Stimulated activated CD8-positive, alpha-beta memory T cell treated with anti-CD3 and anti-CD28 coated beads, Interleukin-15, amount 100 ng/mL, for 1 hour (primary cell): ENCODE results near the gene KLF3.

Experiments
- DNase-seq: peaks from one replicate; pipeline ENCODE4 v3.0.0-alpha.2; 2020; ENCODE audit warnings: low read depth

The KLF3 gene

GRCh38 chr4:38698176-38698575 lies 34.2 kb downstream of the KLF3 start:
- DNase-seq = no peak

DNA sequence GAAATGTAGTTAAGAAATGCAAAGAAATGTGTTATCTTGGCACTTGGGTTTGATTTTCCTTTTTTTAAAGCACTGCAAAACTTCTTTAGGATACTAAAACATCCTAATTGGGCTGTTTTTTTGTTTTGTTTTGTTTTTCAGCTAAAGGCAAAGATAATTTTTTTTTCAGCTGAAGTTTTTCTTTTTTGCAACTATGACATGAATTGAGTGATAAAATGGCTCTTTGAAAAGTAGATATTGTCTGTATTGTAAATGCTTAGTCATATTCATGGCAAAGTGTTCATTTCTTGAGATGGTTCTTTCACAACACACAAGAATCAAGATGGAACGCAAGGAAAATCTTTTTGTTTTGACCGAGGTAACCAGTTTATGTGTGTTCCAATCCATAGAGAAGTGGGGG lies 35.1 kb downstream of the KLF3 start:
- no peak for DNase-seq

DNA sequence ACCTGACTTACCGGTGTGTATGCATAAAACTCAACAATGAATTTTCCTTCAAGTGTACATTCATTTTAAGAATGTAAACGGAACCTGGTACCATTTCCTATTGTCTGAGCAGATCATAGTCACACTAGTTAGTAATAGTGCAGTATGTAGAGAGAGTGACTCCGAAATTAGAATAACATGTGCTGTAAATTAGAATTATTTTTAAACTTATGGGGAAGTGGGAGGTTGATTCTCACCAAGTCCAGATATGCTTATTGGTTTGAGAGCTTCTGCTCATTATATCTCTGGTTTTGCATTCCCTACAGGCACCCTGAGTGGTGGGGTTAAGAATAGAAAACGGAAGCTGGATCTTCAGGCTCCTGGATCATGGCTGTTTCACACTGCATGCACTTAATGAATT lies 39.6 kb downstream of the KLF3 start:
- DNase-seq = no peak

- no peak for DNase-seq
Measured at GRCh38 chr4:38704622-38705154, 40.7 kb downstream of the KLF3 start.

DNA sequence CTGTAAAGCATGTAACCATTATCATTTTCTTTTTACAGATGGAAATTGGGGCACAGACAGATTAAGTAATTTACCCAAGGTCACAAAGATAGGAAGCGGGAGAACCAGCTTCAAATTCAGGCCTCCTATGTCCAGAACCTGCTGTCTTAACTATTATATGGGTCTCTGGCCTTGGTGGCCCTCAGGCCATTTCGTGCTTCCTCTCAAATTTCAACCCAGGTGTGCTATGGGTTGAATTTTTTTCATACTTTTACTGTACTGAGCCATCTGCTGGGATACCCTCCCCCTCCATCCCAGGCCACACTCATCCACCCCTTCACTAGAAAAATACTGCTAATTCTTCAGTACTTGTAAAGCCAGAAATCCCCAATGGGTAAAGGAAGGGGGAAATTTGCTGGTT lies 42.3 kb downstream of the KLF3 start:
- no peak for DNase-seq

- no peak for DNase-seq
Measured at GRCh38 chr4:38710053-38710452, 46.1 kb downstream of the KLF3 start.

- no peak for DNase-seq
Measured at GRCh38 chr4:38711066-38711465, 47.1 kb downstream of the KLF3 start.

DNA sequence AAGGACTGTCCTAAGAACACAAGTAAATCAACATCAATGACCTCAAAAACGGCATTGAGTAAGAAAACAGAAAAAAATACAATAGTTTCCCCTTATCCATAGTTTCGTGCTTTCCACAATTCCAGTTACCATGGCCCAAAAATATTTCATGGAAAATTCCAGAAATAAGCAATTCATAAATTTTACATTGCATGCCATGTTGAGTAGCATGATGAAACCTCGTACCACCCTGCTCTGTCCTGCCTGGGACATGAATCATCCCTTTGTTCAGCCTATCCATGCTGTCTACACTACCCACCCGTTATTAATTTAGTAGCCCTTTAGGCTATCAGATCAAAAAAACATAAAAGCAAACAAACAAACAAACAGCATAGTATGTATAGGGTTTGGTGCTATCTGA lies 51.1 kb downstream of the KLF3 start:
- DNase-seq = no peak

GRCh38 chr4:38716256-38716655 lies 52.3 kb downstream of the KLF3 start:
- no peak for DNase-seq

DNA sequence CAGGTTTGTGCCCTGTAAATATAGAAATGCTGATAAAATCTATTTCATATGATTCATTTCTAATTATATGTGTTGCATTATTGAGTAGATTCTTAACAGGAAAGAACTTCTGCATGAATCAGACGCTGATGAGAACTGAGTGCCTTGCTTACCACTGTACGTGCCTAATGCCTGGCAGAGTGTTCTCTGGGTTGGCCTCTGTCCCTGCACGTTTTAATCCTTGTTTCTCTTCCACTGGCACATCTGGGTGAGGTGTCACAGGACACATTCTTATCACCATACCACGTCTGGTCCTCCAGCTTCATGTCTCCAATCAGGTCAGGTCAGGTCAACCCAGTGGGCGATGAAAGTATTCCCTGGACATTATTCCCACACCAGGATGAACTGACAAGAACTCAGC lies 53.6 kb downstream of the KLF3 start:
- no peak for DNase-seq

- no peak for DNase-seq
Measured at GRCh38 chr4:38723114-38723513, 59.1 kb downstream of the KLF3 start.

GRCh38 chr4:38723726-38724474 lies 59.9 kb downstream of the KLF3 start:
- no peak for DNase-seq

DNA sequence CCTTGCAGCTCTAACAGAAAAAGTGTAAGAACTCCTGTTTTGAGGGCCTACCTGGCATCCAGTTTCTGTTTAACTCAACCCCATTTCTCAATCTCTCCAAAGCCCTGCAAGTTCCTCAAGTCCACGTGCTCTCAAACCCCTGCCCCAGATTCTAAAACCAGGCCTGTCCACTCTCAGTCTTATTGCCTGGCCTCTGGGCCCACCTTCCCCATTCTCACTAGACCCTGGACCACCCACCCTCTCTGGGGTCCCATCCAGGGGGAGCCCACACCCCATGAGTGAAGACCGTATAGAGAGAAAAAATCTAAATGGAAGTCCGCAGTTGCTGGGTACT lies 60.4 kb downstream of the KLF3 start:
- no peak for DNase-seq

DNA sequence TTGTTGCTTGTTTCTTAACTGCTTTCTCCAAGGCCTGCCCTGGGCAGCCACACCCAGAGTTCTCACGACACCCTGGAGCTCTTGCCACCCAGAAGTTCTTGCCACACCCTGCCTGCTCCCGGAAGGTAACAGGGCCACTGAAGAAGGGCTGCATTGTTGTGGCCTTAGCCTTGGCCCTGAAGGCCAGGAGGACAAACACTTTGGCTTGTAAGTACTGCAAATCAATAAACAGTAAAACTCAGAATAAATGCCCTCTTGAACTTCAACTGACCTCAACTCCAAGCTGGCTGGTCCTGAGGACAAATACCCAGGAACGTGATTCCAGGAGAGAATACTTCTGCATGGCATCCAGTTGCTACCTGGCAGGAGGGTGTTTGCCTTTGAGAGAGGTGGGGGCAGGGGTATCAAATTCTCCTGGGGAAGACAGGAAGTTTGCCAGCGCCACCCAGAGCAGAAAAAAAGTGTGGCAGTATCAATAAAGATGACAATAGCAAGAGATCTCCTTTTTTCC lies 64.7 kb downstream of the KLF3 start:
- no peak for DNase-seq

DNA sequence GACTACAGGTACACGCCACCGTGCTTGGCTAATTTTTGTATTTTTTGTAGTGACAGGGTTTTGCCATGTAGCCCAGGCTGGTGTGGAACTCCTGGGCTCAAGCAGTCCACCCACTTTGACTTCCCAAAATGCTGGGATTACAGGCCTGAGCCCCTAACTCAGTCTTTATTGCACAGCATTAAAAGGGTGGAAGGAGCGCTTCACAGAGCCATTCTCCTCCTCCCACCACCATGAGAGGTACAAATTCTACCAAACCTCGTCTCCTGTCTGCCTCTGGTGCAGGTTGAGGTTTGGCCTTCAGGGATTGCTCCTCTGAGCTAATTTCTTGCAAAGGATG lies 66.5 kb downstream of the KLF3 start:
- DNase-seq = no peak

DNA sequence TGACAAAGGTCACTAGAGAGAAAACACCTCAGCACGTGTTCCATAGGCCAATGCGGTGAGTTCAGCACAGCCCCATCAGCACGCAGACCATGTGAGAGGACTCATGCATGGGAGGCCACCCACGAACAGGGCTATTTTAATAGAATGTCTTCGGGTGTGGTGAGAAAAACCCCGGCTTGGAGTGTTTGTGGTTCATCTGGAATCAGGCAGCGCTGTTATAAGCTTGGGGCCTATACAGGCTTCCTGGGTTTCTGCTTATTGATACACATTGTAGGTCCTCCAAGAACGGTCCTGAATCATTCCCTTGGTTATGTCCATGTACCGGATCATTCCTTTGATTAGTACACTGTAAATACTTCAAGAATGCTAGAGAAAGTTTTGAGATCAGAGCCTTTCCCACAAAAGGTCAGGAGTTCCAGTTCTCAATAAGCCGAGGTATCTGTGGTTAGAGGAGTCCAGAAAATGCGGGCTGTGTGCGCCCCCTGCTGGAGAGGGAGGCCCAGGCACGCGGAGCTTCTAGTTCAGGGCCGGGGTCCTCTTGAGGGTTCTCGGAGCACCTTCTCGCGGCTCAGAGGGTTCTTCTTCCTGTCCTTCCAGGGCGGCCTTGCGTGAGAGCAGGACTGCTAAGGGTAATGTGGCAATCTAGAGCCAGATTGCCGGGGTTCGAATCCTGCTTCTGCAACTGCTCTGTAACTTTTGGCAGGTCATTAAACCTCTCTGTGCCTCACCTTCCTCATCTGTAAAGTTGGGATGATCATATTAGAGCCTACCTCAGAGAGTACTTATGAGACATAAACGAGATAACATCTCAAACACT lies 67.0 kb downstream of the KLF3 start:
- DNase-seq = peak; percentile 70

- DNase-seq = no peak
Measured at GRCh38 chr4:38733663-38734062, 69.7 kb downstream of the KLF3 start.

DNA sequence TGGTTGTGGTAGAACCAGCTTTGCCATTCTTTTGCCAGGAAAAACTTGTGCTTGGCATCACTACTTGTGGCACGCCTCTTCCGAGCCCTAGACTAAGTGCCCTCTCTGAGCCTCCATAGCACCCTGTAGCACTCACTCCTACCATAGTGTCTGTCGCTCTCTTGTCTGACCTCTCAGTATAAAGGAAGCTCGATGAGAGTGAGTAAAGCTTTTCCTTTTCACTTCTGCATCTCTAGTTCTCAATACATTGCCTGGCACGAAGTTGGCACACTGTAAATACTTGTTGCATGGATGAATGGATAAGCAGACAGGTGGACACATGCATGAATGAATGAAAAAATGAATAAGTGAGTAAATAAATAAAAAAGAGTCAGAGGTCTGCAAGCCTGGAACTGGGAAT lies 70.4 kb downstream of the KLF3 start:
- no peak for DNase-seq

DNA sequence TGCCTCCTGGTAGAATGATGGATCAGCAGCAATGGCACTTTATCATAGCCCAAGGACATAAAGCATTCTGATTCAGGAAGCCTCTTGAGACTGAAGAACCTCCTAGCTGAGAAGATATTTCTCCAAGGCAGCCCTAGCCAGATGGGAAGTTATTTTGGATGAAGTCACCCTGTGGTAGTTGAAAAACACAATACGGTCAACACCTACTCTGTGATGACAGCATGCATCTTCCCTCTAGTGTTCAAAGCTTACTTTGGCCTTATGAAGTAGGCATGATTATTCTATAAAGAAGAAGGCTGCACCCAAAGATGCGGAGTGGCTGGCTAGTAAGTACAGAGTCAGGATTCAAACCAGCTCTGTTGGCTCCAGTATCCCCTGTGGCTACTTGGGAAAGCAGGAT lies 70.9 kb downstream of the KLF3 start:
- no peak for DNase-seq

DNA sequence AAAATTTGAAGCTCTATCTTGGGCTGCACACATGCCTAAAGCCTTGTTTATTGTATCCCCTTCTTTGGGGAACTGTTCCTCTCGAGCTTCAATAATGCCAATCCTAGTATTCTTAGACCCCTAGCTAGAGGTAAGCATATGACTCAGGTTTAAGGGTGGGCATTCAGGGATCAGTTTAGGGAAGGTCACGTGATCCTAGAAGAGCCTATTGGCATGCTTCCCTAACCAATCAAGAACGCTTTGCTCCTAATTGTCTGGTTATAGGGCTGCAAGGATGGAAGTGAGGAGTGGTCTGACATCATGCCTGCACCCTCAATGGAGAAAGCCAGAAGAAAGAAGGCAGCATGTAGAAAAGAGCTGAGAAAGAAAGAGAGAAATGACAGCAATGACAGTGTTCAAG lies 71.9 kb downstream of the KLF3 start:
- DNase-seq = no peak

- no peak for DNase-seq
Measured at GRCh38 chr4:38738940-38739803, 75.2 kb downstream of the KLF3 start.

GRCh38 chr4:38740303-38740702 lies 76.3 kb downstream of the KLF3 start:
- DNase-seq = no peak
